PFSK-1 (cell line): Measurements from ENCODE around the gene MYT1.

Experiments
- POLR2AphosphoS5 ChIP-seq: IDR thresholded peaks from 2 replicates; pipeline ENCODE4 v1.6.1; 2012; ENCODE audit warnings: low read depth, mild to moderate bottlenecking, control low read depth, low read length, moderate library complexity
- REST ChIP-seq, 2 experiments: IDR thresholded peaks; 2 replicates each; pipeline versions ENCODE4 v1.6.1 to v1.8.0; 2011 to 2012; ENCODE audit warnings: low read depth in 2 of 2, low read length in 2 of 2, control low read depth in 1 of 2, inconsistent platforms in 1 of 2, mild to moderate bottlenecking in 1 of 2, moderate library complexity in 1 of 2; ENCODE audit not compliant: insufficient read depth in 1 of 2
- SIN3A ChIP-seq: IDR thresholded peaks from 2 replicates; pipeline ENCODE4 v1.6.1; 2012; ENCODE audit warnings: mild to moderate bottlenecking, low read length, moderate library complexity, borderline replicate concordance; ENCODE audit not compliant: insufficient read depth
- TAF1 ChIP-seq: IDR thresholded peaks from 2 replicates; pipeline ENCODE4 v1.6.1; 2012; ENCODE audit warnings: low read length, control low read depth, borderline replicate concordance; ENCODE audit not compliant: insufficient read depth

GRCh38 chr20:64214113-64214512, 49.9 kb downstream of the MYT1 start:
- no peak for TF ChIP-seq POLR2AphosphoS5
- no peak for TF ChIP-seq REST (IDR thresholded peaks at IDR 0.05; ENCODE audit: insufficient read depth in 1 of 2, low read depth in 2 of 2, low read length in 2 of 2)
- TF ChIP-seq TAF1 = no peak
- TF ChIP-seq SIN3A = no peak
